NOMO-1 (cell line): ENCODE measurements around the gene CIZ1.
"Not testable (repeated sequence)": the region's sequence is repeated elsewhere in the genome, so short reads cannot be mapped to it uniquely, and the experiment has no call there.

ENCODE experiments used
- DNase-seq, 2 experiments: peaks; one replicate each; lab custom pipeline; 2025; ENCODE audit not compliant: unreplicated experiment in 2 of 2; lab: John Stamatoyannopoulos, UW

Gene CIZ1

DNA sequence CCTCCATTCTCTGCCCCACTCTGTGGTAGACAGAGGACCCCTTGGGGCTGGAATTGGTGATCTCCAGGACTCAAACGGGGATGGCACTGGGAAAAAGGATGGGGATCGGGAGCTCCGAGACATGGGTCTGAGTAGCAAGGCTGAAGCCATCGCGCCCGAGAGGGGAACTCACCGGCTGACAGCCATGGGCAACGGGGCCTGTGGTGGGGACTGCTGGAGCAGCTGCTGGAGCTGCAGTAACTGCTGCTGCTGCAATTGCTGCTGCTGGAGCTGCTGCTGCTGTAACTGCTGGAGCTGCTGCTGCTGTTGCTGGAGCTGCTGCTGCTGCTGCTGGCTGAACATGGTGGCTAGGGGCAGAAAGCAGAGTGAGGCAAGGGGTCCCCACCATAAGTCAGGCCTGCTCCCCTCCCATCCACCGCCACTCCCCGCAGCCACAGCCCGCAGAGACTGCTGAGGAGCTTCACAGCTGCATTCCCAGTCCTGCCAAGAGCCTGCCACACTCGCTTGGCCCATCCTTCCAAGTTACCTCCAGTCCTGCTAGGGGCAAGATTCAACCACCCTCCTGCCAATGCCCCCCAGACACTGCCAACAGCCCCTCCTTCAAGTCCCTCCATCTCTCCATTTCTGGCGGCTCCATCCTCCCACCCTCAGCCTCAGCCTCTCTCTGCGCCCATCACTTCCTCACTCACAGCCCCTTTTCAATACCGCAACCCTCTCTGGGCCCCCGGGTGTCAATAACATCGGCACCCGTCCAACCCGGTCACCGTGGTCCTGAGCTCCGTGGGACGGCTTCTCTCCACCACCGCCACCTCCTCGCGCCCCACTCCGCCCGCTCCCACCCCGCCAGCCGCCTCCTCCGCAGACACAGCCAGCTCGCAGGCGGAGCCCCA, 611 bp downstream of the CIZ1 start:
- DNase-seq = peak; percentile 24 to 40

DNA sequence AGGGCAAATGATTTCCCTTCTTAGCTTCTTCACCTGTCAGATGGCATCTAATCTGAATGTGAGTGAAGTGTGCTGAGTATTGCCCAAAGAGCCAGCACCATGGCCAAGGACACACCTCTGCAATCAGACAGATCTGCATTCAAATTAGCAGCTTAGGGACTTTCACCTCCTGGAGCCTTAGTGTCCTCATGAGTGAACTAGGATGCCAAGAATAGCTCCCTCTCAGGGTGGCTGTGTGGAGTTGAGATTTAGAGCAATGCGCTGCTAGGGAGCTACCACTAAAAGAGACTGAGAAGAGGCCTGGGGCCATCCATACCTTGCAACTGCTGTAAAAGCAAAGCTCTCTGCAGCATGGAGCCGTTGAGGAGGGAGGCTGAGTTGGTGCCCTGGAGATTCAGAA, 1.4 kb downstream of the CIZ1 start:
- DNase-seq = no peak

DNA sequence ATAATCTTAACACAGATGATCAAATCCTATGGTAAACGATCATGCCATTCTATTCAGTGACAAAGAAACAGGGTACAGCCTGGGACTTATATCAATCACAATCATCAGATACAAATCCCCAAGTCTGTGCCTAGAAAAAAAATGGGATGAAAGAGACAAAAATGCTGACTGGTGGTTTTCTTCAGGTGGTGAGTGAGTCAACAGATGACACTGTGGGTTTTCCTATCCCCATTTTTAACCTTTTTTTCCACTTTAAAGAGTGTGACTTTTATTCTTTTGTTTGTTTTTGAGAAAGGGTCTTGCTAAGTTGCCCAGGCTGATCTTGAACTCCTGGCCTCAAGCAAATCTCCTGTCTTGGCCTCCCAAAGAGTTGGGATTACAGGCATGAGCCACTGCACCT, 3.2 kb downstream of the CIZ1 start:
- no peak for DNase-seq

DNA sequence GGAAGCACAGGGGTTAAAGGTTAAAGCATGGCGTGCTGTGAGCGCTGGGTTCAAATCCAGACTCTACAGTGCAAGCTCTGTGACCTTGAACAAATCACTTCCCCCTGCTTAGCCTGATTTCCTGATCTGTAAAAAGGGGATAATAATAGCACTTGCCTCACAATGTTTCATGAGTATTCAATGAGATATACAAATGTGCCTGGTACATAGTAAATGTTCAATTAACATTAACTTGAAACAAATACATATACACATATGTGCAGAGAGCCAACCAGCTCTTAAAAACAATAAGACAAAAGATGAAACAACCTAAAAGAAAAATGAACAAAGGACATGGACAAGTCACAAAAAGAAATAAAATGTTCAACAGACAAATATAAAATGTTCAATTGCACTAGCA, 4.0 kb downstream of the CIZ1 start:
- DNase-seq = no peak

DNA sequence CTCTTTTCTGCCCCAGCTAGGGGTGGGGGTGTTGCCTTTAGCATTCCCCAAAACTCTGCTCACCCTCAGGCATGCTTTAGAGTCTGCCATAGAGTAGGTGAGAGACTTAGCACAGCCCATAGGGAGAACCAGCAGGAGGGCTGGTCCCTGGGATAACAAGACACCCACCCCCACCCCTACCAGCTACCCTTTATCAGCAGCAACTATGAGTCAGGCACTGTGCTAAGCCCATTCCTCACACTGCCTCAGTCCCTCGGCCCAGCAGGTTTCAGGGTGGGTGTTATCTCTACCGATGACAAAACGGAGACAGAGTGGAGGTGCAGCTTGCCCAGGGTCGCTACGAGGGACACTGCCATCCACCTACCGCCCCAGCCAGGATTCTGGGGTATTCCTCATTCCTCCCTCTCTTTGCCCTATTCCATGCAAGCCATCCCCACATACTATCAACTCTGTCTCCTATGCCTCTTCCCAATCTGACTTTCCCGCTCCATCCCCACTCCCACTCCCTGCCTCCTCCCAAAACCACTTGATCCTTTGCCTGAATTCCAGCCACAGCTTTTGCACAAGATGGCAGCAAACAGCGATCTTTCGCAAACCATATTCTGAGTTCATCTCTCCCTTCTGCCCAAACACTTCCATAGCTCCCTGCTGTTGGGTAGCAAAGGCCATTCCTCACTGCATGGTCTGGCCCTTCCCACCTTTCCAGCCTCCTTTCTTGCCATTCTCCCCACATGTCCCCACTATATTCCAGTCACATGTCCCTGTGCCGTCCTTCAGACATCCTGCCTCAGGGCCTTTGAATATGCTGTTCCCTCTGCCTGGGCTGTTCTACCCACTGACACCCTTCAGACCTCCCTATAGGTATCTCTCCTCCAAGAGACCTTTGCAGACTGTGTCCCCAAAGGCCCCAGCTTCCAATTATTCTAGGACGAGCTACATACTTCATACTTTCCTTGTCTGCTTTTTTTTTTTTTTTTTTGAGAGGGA, 5.1 kb downstream of the CIZ1 start:
- DNase-seq = no peak

DNA sequence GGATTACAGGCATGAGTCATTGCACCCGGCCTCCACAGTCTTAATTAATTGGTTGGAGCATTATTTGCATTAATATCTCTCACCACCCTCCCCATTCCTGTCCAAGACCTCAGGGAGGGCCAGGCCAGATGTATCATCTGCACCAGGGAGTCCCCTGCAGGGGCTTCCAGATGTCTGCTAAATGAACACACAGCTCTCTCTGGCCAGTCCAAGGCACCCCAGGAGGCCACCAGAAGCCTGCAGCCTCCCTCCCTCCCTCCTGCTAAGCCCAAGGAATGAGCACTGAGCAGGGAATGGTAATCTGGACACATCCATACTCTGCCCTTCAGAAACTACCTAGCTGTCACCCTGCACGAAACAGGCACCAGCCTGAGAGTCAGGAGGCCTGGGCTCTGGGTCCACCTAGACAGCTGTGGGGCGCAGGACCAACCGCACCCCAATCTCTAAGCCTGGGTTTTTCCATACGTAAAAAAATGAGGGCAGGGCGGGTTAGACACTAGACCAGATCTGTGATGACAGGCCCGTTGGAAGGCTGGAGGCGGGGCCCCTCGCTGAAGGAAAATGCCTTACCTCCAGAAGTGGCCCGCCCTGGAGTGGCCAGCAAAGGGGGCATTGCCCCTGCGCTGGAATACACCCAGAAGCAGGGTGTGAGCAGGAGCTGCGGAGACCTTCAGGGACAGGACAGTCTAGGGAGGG, 8.3 kb downstream of the CIZ1 start:
- no peak for DNase-seq

DNA sequence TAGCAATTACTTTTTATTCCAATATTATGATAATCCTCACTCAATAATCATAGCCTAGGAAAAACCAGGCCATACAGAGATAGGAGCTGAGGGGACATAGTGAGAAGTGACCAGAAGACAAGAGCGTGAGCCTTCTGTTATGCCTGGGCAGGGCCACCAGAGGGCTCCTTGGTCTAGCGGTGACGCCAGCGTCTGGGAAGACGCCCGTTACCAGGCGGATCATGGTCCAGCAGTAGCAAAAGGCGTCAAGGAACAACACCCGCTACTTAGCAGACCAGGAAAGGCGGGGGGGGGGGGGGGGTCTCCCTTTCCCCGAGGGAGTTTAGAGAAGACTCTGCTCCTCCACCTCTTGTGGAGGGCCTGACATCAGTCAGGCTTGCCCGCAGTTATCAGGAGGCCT, 9.9 kb downstream of the CIZ1 start:
- not testable (repeated sequence) for DNase-seq

DNA sequence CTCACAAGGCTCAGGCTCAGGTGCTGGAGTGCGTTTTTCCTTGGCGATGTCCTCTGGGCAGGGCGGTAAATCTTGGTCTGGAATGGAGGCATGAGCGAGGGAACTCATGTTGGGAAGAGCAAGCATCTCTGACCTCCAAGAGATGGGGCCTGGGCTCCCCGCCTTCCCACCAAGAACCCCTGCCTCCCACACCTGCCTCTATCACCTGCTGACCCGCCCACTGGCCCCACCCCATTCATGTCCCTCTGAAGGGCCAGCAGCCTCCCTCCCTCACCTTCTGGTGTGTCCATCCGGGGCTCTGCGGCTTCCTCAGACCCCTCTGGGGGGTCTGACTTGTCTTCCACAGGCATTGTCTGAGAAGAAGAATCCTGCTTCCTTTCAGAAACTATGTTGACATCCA, 10.9 kb downstream of the CIZ1 start:
- no peak for DNase-seq

DNA sequence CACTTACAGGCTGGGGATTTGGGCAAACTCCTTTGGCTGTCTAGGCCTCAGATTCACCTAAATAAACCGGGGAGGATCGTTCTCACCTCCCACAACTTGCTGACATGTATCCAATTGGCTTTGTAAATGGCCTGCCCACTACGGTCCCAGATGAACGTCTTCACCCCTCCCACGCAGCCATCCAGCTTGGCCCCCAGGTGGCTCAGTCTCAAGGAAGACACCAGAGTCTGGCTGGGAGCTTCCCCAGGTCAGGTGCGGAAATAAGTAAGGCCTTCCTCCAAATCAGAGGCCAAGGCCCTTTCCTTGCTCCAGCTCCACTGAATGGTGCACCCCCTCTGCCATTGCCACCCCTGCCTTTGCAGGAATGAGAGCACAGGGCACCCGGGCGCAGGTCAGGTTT, 11.4 kb downstream of the CIZ1 start:
- DNase-seq = no peak

DNA sequence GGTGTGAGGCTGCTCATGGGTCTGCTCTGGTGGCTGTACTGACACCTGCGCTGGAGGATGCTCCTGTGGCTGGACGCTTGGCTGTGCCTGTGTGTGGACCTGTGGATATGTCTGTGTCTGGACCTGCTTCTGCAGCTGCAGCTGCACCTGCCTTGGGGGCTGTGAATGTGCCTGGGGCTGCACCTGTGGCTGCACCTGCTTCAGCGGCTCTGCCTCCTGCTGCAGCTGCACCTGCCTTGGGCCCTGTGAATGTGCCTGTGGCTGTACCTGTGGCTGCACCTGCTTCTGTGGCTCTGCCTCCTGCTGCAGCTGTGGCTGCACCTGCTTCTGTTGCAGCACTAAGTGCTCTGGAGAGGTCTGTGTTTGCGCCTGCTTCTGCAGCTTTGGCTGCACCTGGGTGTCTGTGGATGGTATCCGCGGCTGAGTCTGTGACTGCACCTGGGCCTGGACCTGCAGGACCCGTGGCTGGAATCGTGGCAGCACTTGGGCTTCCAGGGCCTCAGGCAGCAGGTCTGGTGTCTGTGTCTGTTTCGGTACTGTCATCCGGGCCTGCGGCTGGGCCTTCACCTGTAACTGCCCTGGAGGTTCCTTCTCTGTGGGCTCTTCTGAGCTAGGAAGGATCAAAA, 12.5 kb downstream of the CIZ1 start:
- DNase-seq = no peak

DNA sequence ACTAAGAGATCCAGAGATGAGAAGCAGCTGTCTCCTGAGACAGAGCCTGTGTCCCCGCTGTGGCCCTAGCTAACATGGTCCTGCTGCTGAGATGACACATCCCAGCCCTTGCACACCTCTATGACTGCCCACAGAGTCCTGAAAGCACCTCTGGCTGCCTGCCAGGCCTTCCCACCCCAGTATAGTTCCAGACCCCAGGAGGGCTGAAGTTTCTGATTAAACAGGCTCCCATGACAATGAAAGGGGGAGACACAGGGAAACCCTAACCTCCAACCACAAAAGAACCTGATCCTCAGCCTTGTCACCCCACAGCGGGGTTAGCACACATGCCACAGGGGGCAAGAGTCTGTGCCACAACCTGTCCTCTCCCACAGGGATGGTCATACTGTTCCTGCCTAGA, 15.6 kb downstream of the CIZ1 start:
- no peak for DNase-seq

DNA sequence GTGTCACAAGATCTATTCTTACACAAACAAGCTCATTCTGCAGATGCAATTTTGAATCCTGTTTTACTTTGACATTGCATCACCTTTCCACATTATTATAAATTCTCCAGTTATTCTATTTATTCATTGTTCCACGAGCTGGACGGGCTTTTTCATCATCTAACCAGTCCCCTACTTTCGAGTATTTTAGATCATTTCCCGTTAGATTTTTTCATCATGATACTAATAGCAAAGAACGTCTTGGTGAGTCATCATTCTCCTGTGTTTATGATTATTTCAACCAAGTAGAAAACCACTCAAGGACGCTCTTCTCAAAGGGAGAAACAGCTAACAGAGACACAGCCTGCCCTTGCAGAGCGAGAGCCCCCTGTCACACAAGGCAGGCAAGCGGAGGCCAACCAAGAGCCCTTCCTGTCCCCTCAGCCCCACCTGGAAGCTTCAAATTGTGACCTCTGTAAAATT, 16.2 kb downstream of the CIZ1 start:
- DNase-seq = no peak

DNA sequence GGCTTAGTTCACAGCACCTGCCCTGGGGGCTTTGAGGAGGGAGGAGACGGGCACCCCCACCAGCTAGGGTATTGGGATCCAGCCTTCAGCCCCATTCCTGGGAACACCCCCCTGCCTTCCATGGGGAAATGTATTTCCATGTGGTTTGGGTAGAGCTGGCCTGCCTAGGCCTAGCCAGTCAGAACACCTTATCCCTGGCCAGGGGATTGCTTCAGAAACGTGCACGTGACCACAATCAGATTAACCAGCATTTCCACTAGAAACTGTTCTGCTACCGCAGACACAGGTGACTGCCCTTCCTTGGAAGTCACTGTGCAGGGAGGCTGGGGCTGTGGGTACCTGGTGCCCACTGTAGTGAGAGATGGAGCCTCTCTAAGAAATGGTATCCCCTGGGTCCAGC, 17.3 kb downstream of the CIZ1 start:
- no peak for DNase-seq

DNA sequence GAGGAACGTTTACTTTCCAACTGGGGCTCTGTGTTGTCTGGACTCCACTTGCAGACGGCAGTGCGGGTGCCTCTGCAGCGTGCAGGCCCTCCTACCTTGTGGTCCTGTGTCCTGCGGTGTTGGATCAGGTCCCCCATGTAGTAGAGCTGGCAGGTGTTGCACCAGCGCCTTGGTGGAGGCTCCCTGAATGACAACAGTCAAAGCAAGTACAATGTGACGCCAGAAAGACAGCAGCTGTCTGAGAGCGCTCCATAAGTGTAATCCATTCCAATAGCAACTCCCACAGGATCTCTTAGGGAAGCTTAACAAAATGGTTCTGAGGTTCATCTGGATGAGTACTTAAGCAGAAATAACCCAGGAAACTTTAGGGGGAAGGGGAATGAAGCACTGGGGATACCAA, 21.4 kb downstream of the CIZ1 start:
- DNase-seq = no peak

DNA sequence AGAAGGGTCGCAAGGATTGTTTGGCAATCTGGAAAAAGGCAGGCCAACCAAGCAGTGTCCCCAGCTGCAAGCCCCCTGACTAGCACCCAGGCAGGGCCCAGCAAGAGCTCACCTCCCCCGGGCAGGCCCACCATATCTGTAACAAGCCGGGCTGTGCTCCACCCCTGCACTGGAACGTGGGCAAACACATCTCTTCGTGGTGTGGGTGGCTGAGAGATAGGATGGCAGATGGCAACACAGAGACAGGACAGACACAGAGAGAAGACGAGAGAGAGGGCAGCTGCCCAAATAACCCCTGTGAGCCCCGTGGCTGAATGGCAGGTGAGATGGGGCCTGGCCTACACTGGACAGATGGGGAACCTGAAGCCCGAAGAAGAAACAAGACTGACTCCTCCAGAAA, 21.9 kb downstream of the CIZ1 start:
- DNase-seq = no peak

DNA sequence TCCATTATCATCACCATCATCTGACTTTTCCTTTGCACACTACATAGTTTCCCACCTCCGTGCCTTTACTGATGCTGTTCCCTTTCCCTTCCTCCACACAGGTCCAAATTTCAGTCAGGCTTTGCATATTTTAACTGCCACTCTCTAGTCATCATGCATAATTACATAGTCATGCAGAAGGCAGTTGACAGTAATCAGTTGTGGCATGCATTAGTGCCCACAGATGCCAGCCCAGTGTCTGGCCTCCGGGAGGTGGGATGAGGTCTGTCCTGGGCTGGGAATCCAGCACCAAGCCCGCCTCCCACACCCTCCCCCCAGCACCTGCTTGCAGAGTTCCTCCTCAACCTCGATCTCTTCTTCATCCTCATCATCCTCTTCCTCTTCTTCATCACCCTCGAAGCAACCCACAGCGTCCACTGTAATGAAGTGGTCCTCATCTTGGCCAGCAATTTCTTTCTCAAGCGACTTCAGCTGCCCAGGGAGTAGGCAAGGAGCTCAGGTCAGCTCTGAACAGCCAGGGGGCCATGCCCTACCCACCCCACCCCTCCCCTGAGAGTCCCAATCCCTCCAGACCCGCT, 22.6 kb downstream of the CIZ1 start:
- no peak for DNase-seq

DNA sequence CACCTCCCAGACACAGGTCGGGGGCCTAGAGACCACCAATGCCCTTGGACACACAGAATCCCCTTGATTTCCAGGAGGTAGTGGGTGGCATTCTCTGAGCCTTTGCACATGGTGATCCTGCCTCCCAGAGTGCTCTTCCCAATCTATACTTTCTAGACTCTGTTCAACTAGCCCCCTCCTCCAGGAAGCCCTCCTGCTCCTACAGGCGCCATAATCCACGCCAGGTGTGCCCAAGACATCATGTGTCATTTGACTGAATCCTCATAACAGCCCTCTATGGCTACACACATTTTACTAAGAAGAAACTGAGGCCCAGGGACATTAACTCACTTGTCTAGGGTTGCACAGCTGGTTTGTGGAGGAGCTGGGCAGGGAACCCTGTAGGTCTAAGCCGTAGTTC, 24.2 kb downstream of the CIZ1 start:
- DNase-seq = no peak

DNA sequence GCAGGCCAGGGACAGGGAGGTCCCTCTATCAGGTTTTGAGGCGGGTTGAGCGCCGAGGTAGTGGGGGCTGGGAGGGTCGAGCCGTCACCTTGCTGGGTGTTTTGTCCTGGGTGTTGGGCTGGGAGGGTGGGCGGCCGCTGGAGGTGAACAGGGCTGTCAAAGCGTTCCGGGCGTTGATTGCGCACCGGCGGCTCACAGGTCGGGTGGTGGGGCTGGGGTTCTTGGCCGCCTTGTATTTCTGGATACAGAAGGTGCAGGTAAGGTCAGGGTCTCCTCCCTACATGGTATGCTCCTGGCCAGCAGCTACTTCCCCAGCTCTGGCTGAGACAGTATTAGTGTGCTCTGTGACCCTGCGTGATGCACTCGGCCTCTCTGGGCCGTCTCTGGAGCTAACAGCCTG, 25.2 kb downstream of the CIZ1 start:
- no peak for DNase-seq

DNA sequence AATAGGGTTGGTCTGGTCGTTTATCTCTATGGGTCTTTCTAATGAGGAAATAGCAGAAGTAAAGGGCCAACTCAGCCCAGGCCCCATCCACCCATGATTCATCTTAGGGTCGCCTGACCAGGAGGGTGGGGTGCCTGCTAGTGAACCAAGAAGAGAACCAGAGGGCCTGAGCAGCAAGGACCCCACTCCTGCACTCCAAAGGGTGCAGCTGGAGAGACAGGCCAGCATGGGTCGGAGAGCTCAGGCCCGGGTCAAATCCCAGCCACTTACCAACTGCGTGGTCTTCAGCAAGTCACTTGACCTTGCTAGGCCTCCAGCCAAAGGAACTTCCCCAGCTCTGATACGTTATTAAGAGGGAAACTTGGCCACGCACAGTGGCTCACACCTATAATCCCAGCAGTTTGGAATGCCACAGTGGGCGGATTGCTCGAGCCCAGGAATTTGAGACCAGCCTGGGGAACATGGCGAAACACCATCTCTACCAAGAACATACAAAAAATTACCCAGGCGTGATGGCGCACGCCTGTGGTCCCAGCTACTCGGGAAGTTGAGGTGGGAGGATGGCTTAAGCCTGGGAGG, 27.0 kb downstream of the CIZ1 start:
- DNase-seq = no peak
